ENCODE data around the gene SAFB.

Gene SAFB

DNA sequence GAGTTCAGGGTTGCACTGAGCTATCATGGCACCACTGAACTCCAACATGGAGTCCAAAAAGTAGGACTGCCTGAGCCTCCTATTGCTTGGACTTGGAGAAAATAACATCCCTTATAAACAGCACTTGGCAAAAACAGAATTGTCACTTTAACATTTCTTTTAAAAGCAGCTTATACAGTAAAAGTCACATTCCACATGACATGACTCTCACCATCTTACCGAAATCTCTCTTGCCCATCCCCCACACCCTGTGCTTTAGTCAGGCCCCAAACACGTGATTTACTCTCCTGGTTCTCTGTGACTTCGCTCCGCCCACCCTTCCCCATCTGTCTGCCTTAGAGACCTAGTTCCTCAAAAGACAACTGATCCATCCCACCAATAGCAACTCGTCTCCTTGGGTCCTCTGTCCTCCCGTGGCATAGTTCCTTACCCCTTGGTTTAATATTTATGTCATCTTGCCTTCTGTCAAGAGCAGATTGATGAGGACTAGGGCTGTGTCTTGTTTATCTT lies 4.6 kb downstream of the SAFB start:
- DNase-seq (ENCODE audit: low read depth, low spot score) = no peak

DNA sequence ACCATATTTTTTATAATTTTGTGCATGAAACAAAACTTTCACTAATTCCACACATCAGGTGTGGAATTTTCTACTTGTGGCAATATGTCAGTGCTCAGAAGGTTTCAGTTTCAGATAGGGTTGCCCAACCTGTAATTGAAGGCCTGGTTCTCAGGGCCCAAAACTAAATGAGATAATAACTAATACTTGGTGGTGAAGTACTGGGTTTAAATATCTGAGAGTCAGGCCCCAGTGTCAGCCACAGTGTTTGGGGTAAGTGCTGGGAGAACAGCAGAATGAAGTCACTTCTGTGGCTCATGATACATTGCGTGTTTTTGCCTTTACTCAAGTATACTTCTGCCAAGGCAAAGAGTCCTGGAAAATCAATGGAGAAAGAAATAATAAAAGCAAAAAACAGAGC lies 5.6 kb downstream of the SAFB start:
- DNase-seq (ENCODE audit: low read depth, low spot score) = no peak

- DNase-seq (ENCODE audit: low read depth, low spot score) = no peak
Measured at GRCh38 chr19:5628919-5629481, 6.1 kb downstream of the SAFB start.

- DNase-seq (ENCODE audit: low read depth, low spot score) = no peak
Measured at GRCh38 chr19:5631567-5632240, 8.8 kb downstream of the SAFB start.

GRCh38 chr19:5632241-5632612 lies 9.3 kb downstream of the SAFB start:
- no peak for DNase-seq (ENCODE audit: low read depth, low spot score)

- no peak for DNase-seq (ENCODE audit: low read depth, low spot score)
Measured at GRCh38 chr19:5632657-5633056, 9.8 kb downstream of the SAFB start.

DNA sequence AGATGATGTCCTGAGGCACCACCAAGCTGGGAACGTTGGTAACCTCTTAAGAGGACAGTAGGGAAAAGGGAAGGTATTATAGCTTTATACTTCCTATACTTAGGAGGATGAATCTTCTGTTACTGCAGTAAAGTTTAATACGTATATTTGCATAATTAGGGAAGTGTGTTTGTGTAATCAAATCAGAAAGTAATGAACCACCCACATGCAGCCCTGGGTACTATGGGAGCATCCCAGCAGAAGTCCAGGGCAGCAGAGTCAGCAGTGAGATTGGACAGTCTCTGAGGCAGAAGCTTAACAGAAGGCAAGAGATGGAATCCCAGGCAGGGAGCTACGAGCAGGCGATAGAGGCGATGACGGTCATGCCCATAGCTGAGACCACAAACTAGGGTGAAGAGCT lies 12.5 kb downstream of the SAFB start:
- DNase-seq (ENCODE audit: low read depth, low spot score) = no peak

DNA sequence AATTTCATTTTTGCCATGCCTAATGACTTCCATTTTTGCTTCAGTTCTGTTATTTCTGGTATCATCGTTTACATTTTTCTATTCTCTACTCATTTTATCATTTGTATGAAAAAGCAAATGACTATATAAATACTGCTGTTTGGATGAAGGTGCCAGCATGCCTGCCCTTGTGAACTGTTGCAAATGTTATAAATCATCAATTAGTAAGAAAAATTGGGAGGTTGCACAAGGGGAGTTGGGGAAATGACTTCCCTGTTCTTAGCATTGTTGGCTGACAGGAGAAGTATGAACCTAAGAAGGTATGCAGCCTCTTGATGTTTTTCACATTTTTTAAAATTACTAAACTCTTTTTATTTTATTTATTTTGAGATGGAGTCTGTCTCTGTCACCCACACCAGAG lies 15.1 kb downstream of the SAFB start:
- DNase-seq (ENCODE audit: low read depth, low spot score) = no peak

- DNase-seq (ENCODE audit: low read depth, low spot score) = no peak
Measured at GRCh38 chr19:5641171-5641570, 18.3 kb downstream of the SAFB start.

DNA sequence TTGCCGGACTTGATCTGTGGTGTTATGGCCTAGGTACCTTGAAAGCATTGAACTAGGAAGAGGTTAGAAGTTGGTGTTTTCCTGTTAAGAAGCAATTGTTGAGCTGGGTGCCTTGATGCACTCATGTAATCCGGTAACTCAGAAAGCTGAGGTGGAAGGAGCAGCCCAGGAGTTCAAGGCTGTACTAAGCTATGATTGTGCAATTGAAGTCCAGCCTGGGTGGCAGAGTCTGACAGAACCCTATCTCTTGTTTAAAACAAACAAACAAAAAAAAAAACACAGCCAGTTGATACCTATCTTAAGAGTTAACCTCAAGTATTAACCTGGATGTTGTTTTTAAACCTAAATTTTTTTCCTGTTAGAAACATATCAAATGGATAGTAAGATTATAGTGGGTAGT lies 19.3 kb downstream of the SAFB start:
- DNase-seq (ENCODE audit: low read depth, low spot score) = no peak

DNA sequence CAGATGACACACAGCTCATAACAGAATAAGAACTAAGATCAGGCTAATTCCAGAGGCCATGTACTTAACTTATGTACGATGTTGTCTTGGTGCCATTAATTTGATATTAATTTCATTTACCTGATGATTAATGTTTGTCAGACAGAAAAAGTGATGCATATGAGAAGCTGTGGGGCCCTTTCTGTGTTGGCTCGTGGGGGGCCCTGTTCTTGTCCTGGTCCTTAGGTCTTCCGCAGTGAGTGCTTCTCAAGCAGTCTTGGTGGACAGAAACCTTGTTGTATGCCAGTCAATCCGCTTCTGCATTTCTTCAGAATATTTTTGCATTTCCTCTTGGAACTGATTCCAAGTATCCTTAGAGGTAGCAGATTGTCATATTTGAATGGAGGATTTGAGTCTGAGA lies 20.2 kb downstream of the SAFB start:
- DNase-seq (ENCODE audit: low read depth, low spot score) = no peak

GRCh38 chr19:5644037-5644436 lies 21.2 kb downstream of the SAFB start:
- no peak for DNase-seq (ENCODE audit: low read depth, low spot score)

DNA sequence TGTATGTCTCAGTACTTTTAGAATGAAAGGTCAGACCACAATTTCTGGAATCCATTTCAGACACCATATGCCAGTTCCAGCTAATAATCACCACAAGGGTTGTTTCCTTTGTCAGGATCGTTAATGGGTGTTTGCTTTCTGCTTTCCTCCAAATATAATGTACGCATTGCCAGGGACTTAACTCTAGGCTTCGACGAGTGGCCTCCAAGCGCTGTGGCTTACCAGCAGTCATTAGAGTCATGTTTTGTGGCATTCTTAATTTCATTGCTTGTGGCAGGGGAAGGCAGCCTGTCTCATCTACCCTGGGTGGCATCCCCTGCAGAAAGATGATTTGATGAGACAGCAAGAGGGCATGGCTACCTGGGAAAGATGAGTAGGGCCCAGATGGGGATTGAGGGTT lies 22.5 kb downstream of the SAFB start:
- DNase-seq (ENCODE audit: low read depth, low spot score) = no peak

DNA sequence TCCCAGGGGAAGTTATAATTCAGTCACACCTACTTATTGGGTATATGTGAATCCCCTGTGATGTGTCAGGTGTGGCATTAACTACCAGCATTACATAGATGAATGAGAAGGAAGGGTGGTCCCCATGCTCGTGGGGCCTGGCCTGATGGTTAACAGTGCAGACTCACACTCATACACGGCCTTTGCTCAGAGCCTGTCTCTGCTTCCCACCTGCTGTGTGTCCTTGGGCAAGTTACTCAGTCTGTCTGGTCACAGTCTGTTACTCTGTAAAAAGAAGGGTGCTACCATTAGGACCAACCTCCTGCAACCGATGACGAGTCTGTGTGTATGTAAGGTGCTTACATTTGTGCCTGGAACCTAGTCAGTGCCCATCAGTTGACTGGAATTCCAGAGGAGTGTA lies 23.8 kb downstream of the SAFB start:
- DNase-seq (ENCODE audit: low read depth, low spot score) = no peak

DNA sequence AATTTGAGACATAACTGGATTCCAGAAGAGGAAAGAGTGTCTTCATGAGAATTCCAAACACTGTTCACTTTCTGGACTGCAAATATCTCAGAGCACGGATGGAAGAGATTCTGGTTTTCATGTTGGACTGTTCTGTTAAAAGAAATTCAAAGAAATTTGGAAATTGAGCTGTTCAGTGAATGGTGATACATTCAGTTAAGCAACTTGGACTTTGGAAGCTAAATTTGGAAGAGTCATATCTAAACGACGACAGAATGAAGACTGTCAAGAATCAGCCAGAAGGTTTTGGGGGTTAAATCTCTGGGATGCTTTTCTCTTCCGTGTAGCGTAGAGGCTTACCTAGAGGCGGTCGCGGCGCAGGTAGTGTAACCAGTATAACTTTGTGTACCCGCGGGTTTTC lies 25.6 kb downstream of the SAFB start:
- no peak for DNase-seq (ENCODE audit: low read depth, low spot score)

DNA sequence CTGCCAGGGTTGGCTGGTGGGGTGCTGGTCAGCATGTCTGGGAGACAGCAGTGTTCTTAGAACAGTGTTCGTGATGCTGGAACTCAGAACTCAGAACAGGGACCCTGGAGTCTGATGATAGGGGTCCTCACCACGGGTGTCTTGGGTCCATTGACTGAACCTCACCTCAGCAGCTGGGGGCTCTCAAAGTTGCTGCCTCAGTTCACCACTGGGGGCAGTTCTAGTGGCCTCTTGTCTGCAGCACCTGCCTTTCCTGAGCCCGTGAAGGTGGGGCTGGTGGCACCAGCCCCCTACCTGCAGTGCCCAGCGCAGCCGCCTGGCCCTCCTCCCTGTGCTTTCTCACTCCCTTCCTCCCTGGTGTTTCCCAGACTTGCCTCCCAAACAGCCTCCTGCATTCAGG lies 28.5 kb downstream of the SAFB start:
- DNase-seq (ENCODE audit: low read depth, low spot score) = no peak

DNA sequence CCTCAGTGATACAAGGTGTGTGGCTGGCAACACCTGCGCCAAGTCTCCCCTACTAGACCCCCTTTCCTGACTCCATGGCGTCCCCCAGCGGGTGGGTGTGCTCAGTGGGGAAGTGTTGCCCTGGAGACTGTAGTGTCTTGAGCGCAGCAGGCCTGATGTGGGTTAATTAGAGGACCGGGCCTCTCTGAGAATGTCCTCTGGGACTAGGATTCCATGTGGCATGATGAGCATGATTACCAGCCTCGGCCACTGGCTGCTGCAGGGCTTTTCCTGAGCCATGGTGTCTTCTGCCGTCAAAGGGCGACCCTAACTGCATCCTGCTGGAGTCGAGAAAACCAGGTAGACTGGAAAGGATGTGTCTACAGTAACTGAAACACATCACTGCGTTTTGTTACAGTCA lies 29.4 kb downstream of the SAFB start:
- no peak for DNase-seq (ENCODE audit: low read depth, low spot score)

GRCh38 chr19:5654931-5655330 lies 32.0 kb downstream of the SAFB start:
- no peak for DNase-seq (ENCODE audit: low read depth, low spot score)

DNA sequence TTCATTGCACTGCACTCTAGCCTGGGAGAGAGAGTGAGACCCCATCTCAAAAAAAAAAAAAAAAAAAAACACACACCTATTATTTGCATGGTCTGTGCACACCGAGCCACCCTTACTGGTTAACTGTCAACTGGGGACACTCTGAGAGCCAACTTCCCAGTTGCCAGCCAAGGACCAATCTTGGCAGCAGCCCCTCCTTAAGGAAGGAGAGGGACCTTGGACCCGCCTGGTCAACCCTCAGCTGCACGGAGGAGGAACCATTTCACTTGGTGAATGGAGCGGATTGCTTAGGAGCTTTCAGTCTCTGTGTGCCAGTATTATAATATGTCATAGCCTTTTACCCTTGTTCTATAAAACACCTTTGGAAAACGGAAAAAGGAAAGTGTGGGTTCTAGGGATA lies 32.5 kb downstream of the SAFB start:
- DNase-seq (ENCODE audit: low read depth, low spot score) = no peak

GRCh38 chr19:5661483-5661882 lies 38.6 kb downstream of the SAFB start:
- DNase-seq (ENCODE audit: low read depth, low spot score) = no peak

- DNase-seq (ENCODE audit: low read depth, low spot score) = no peak
Measured at GRCh38 chr19:5663904-5664303, 41.0 kb downstream of the SAFB start.

DNA sequence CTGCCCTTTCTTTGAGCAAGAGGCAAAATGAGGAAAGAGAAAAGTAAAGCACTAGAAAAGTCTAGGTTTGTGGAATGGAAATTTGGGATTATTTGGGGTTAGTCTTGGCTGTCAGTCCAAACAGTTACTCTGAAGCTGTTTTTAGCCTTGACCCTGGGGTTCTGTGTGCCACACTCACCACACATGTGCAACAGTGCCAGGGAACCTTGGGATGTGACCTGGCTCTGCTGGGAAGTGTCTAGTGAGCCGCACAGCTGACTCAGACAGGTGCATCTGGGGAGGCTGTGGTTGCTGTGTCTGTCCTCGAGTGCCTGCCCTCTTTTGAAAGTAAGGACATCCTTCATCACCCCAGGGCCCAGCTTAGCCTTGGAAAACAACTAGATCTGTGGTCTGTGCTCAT lies 41.6 kb downstream of the SAFB start:
- no peak for DNase-seq (ENCODE audit: low read depth, low spot score)

DNA sequence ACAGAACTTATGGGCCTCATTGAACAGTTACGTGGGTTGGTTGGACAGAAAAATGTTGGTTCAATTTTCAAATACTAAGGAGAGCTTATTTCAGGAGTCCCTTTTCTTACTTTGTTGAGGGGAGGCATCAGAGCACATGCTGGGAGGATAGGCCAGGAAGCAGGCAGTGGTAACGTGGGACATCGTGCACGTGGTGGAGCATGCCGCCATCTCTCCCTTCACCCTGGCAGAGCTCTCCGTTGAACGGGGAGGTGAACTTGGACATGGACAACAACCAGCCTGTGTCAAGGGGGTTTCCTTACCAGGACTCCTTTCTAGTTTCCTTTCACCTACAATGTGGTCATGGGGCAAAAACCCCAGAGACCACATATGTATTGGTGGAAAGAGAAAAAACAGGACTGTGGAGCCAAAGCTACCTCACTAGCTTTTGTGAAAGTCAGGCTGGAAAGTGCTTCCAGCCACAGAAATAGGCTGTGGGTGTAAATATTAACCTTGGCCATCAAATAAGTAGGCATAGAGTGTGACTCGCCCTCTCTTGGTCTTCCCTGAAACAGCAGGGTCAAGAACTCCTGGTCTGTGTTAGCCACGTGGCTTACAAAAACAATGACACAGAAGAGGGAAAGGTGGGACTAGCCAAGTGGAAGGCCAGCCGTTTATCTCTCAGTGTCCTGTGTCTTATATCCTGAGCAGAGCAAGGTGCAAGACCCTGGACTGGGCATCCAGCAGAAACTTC lies 43.1 kb downstream of the SAFB start:
- no peak for DNase-seq (ENCODE audit: low read depth, low spot score)
